CD4-positive, alpha-beta T cell (primary cell): ENCODE data around the gene PANX2. TPM values are rescaled to one million over a fixed set of nuclear protein-coding genes. Genes with fewer than 3 reads are reported as not detected.

Experiments used
- ATAC-seq: fragments of 200-7000 bp; cut with Tn5 transposase; one replicate; pipeline ENCODE4 v1.10.0; 2022; ENCODE audit warnings: mild to moderate bottlenecking; ENCODE audit not compliant: poor library complexity
- CTCF ChIA-PET: fragments of 350-600 bp; sonication (Branson Sonifier 250); formaldehyde crosslinking; loops from one replicate; lab custom pipeline; 2021; ENCODE audit warnings: antibody characterized with exemption, inconsistent platforms; lab: Charles Lee
- POLR2A ChIA-PET: fragments of 350-600 bp; sonication (Branson Sonifier 250); formaldehyde crosslinking; loops from one replicate; lab custom pipeline; 2021; ENCODE audit warnings: antibody characterized with exemption, inconsistent platforms; lab: Charles Lee
- DNase-seq, 14 experiments: peaks; one replicate each; pipeline ENCODE4 v3.0.0-alpha.2; 2013 to 2020; ENCODE audit warnings: mixed read lengths in 2 of 14
- H3K27ac ChIP-seq, 2 donors: one replicate each; pipeline versions ENCODE4 v1.5.1 to v1.7.0; 2013; ENCODE audit warnings: low read length in 2 of 2, low read depth in 1 of 2, mild to moderate bottlenecking in 1 of 2
- H3K27me3 ChIP-seq, 2 experiments: 1 replicate in 1 of 2; 2 replicates in 1 of 2; pipeline versions ENCODE4 v1.6.1 to v1.7.0; 2013; ENCODE audit warnings: low read length in 2 of 2, control low read depth in 1 of 2, mild to moderate bottlenecking in 1 of 2, moderate library complexity in 1 of 2; ENCODE audit not compliant: insufficient read depth in 2 of 2, control insufficient read depth in 1 of 2
- H3K36me3 ChIP-seq: one replicate; pipeline ENCODE4 v1.6.1; 2013; ENCODE audit warnings: low read length, control low read depth; ENCODE audit not compliant: insufficient read depth
- H3K4me1 ChIP-seq: one replicate; pipeline ENCODE4 v1.6.1; 2013; ENCODE audit warnings: low read length, control low read depth; ENCODE audit not compliant: insufficient read depth
- H3K4me3 ChIP-seq: one replicate; pipeline ENCODE4 v1.5.1; 2013; ENCODE audit warnings: mild to moderate bottlenecking, low read length, moderate library complexity
- H3K9me3 ChIP-seq, 2 experiments: 1 replicate in 1 of 2; 2 replicates in 1 of 2; pipeline versions ENCODE4 v1.6.1 to v1.7.0; 2013; ENCODE audit warnings: low read length in 2 of 2, mild to moderate bottlenecking in 2 of 2, control low read depth in 1 of 2, moderate library complexity in 1 of 2; ENCODE audit not compliant: control insufficient read depth in 1 of 2, insufficient read depth in 1 of 2
- H3K27ac Mint-ChIP-seq: one replicate; pipeline ENCODE4 v1.8.0; 2020; ENCODE audit warnings: mixed read lengths
- H3K27me3 Mint-ChIP-seq: one replicate; pipeline ENCODE4 v1.8.0; 2021; ENCODE audit warnings: mixed read lengths
- H3K36me3 Mint-ChIP-seq: one replicate; pipeline ENCODE4 v1.8.0; 2021; ENCODE audit warnings: low read depth, mixed read lengths
- H3K4me1 Mint-ChIP-seq: one replicate; pipeline ENCODE4 v1.8.0; 2021; ENCODE audit warnings: low read depth, mixed read lengths
- H3K4me3 Mint-ChIP-seq: one replicate; pipeline ENCODE4 v1.8.0; 2020; ENCODE audit warnings: mild to moderate bottlenecking, mixed read lengths
- H3K9me3 Mint-ChIP-seq: one replicate; pipeline ENCODE4 v1.8.0; 2020; ENCODE audit warnings: mixed read lengths
- CTCF ChIP-seq: fragments of 200-600 bp; IDR thresholded peaks from one replicate; pipeline ENCODE4 v1.8.0; 2022; ENCODE audit warnings: antibody characterized with exemption, mild to moderate bottlenecking
- intact Hi-C, 2 experiments: fragments of 100-400 bp; cut with DNase I in 1 of 2; cut with micrococcal nuclease in 1 of 2; formaldehyde crosslinking; loops; one replicate each; pipeline versions ENCODE4 v1.15.1 to v1.9.0; 2023 to 2025; cut with DNase I, micrococcal nuclease
- total RNA-seq, 174 experiments: library from RNA in 2 of 174; stranded (reverse) in 2 of 174; gene quantifications; one replicate each; pipeline ENCODE4 v1.2.3 and lab custom pipeline; 2021 to 2026

PANX2 gene
- total RNA-seq, 2 experiments from 2014 or later, result 0.11 to 0.16 TPM

- CTCF ChIA-PET, result interaction anchor here (0.6 to 2.1 kb wide), 9 partner anchors 26 to 471 kb away, joined by 3 to 6 read pairs (median 4); no protein-coding TSS in a partner anchor
- Mint-ChIP-seq H3K27ac (no peak overlapping the region), H3K4me3 (no peak overlapping the region), H3K4me1 (peaks cover 4% of the 10 kb centered on the region), H3K36me3 (no peaks in the 10 kb centered on the region), H3K27me3 (no peaks in the 10 kb centered on the region), H3K9me3 (no peaks in the 10 kb centered on the region)
- H3K9me3 ChIP-seq, result no peaks in the 10 kb centered on the region
- peaks cover 6% of the 10 kb centered on the region for H3K4me1 ChIP-seq
- H3K27me3 ChIP-seq, result no peaks in the 10 kb centered on the region
- intact Hi-C loops, result loop anchor here (1.0 to 10.0 kb wide), 8 partner anchors 41 to 473 kb away; partner anchors contain the start of genes DENND6B (in 1 of the 2) and PPP6R2 (in 1 of the 2)
- POLR2A ChIA-PET, result interaction anchor here (1.3 kb wide), 1 partner anchor 42 kb away, joined by 10 read pairs; no protein-coding TSS in a partner anchor
- H3K27ac ChIP-seq, result no peak overlapping the region
- peak; percentile 100 for ATAC-seq
- no peaks in the 10 kb centered on the region for H3K36me3 ChIP-seq
- DNase-seq, result peak; percentile 62 to 90 (median 71)
- H3K4me3 ChIP-seq, result no peak overlapping the region
- peak; percentile 89 for TF ChIP-seq CTCF
Measured at GRCh38 chr22:50148991-50149721, 21.4 kb upstream of the PANX2 start.

GRCh38 chr22:50150161-50151129 is 20.1 kb upstream of the PANX2 start:
- DNase-seq, result no peak
- H3K27ac Mint-ChIP-seq, result no peak overlapping the region
- Histone ChIP-seq H3K27me3 (no peaks in the 10 kb centered on the region), H3K4me3 (no peak overlapping the region), H3K4me1 (peaks cover 6% of the 10 kb centered on the region), H3K27ac (no peak overlapping the region), H3K36me3 (no peaks in the 10 kb centered on the region), H3K9me3 (no peaks in the 10 kb centered on the region)
- no peaks in the 10 kb centered on the region for H3K9me3 Mint-ChIP-seq
- intact Hi-C loops, result no loop called here
- peaks cover 4% of the 10 kb centered on the region for H3K4me1 Mint-ChIP-seq
- ChIA-PET CTCF (no interaction called here), POLR2A (no interaction called here)
- no peak for TF ChIP-seq CTCF
- ATAC-seq, result no peak
- H3K4me3 Mint-ChIP-seq, result no peak overlapping the region
- no peaks in the 10 kb centered on the region for H3K36me3 Mint-ChIP-seq
- H3K27me3 Mint-ChIP-seq, result no peaks in the 10 kb centered on the region
